Transverse colon (tissue), 4 donors: ENCODE results near the gene SHROOM1.

Experiments
- POLR2AphosphoS5 ChIP-seq, 3 donors: sonication (generic); formaldehyde crosslinking; IDR thresholded peaks; one replicate each; pipeline ENCODE4 v1.6.1; 2016; ENCODE audit warnings: antibody characterized with exemption in 3 of 3
- TF ChIP-seq, protein P1 (sequence below), 5 experiments: fragments of 200-600 bp in 3 of 5; fragments of 450-650 bp in 2 of 5; sonication (generic) in 3 of 5; IDR thresholded peaks; 1 replicate in 2 of 5; 2 replicates in 3 of 5; pipeline ENCODE4 v1.5.1; 2016 to 2017; ENCODE audit warnings: antibody characterized with exemption in 5 of 5, inconsistent platforms in 3 of 5, mild to moderate bottlenecking in 2 of 5, moderate library complexity in 1 of 5

DNA sequence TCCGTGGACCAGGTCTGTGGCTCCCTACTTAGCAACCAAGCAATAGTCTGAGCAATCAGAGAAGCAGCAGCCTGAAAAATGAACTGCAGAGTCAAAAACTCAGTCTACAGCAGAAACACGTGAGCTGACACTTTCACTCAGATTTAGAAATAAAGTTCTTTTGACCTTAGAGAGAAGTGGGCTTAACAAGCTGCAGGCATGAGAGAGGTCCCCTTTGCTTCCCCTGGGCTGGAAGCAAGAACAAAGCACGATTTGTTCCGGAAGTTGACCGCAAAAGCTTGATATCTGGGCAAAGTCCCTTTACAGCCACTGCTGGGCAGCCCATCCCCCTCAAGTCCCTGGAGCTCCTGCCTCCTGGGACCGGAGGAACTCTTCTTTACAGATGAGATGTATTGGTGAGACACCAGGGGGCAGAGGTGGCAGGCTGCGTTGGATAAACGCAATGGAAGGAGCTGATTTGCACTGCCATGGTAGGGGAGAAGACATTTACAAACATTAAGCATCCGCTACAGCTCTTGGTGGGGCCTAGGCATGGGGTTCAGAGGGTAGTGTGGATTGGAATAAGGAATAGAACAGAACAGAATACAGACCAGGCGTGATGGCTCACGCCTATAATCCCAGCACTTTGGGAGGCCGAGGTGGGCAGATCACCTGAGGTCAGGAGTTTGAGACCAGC, 23.1 kb downstream of the SHROOM1 start:
- TF ChIP-seq, protein P1, sequence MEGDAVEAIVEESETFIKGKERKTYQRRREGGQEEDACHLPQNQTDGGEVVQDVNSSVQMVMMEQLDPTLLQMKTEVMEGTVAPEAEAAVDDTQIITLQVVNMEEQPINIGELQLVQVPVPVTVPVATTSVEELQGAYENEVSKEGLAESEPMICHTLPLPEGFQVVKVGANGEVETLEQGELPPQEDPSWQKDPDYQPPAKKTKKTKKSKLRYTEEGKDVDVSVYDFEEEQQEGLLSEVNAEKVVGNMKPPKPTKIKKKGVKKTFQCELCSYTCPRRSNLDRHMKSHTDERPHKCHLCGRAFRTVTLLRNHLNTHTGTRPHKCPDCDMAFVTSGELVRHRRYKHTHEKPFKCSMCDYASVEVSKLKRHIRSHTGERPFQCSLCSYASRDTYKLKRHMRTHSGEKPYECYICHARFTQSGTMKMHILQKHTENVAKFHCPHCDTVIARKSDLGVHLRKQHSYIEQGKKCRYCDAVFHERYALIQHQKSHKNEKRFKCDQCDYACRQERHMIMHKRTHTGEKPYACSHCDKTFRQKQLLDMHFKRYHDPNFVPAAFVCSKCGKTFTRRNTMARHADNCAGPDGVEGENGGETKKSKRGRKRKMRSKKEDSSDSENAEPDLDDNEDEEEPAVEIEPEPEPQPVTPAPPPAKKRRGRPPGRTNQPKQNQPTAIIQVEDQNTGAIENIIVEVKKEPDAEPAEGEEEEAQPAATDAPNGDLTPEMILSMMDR (IDR thresholded peaks at IDR 0.05), result peak in 4 of 5 experiments; percentile 42 to 89 (median 58)
- TF ChIP-seq POLR2AphosphoS5 (IDR thresholded peaks at IDR 0.05), result peak in 2 of 3 donors; percentile 75 to 84
